Fibroblast of villous mesenchyme (primary cell): Measurements from ENCODE around the gene FLRT3. TPM values are rescaled to one million over a fixed set of nuclear protein-coding genes. Genes with fewer than 3 reads are reported as not detected.

ENCODE experiments used
- DNase-seq: peaks from one replicate; pipeline ENCODE4 v3.0.0-alpha.2; 2010; ENCODE audit warnings: low read depth
- H3K4me3 ChIP-seq: 2 replicates; pipeline ENCODE4 v1.5.1; 2011; ENCODE audit warnings: low read depth, mild to moderate bottlenecking, low read length
- small RNA-seq: library from RNA; depleted of rRNA; stranded (forward); fragments of <200 nt; gene quantifications from one replicate; pipeline ENCODE3, GENCODE V24; 2012
- total RNA-seq: library from RNA; depleted of rRNA; stranded (reverse); fragments of >200 nt; gene quantifications from 2 replicates; pipeline ENCODE4 v1.2.3, GENCODE V29; 2012
- TF ChIP-seq, protein P1 (sequence below): IDR thresholded peaks from 2 replicates; pipeline ENCODE4 v1.5.1; 2012; ENCODE audit warnings: low read depth, mild to moderate bottlenecking, low read length; ENCODE audit not compliant: insufficient read depth

FLRT3 gene
- total RNA-seq, 1 donor = 2.2 TPM

DNA sequence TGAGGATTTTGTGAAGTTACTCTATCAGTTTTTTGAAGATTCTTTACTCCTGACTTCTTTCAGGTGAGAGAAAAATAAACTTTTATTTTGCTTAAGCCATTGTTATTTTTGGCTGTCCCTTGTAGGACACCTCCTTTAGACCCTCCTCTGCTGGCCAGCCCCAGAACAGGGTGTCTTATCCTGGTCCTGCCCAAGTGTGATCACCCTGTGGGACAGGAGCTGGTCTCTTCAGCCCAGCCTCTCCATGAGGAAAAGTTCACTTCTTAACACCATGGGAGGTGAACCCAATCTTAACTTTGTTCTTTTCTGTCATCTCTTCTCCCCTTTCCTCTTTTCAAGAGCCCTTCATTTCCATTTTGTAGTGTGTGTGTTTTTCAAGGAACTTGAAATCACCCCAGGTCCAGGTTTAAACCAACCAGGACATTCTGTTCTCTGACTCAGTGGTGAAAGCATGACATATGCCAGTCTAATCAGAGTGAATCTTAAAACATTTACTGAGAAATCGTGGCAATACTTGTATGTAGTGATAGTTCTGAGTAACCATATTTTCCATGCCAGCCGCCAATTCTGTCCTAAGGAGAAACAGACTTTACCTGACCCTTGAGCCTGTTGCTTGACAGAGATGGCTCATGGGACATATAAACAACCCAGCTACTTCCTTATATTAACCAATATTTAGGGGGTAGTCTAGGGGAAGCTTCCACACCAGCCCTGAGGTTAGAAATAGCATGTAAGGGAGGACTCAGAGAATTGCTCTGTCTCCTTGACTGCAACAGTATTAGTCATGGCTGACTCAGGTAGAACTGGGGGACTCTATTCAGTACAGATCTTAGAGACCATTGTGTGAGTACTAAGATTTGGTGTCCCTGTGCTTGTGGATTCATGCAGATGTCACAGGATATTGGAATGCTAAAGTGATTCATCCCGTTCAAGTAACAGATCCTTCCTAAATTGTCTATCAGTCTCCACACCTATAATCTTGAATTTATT is 48.8 kb downstream of the FLRT3 start:
- TF ChIP-seq, protein P1, sequence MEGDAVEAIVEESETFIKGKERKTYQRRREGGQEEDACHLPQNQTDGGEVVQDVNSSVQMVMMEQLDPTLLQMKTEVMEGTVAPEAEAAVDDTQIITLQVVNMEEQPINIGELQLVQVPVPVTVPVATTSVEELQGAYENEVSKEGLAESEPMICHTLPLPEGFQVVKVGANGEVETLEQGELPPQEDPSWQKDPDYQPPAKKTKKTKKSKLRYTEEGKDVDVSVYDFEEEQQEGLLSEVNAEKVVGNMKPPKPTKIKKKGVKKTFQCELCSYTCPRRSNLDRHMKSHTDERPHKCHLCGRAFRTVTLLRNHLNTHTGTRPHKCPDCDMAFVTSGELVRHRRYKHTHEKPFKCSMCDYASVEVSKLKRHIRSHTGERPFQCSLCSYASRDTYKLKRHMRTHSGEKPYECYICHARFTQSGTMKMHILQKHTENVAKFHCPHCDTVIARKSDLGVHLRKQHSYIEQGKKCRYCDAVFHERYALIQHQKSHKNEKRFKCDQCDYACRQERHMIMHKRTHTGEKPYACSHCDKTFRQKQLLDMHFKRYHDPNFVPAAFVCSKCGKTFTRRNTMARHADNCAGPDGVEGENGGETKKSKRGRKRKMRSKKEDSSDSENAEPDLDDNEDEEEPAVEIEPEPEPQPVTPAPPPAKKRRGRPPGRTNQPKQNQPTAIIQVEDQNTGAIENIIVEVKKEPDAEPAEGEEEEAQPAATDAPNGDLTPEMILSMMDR = no peak
- no peak overlapping the region for H3K4me3 ChIP-seq
- no peak for DNase-seq

DNA sequence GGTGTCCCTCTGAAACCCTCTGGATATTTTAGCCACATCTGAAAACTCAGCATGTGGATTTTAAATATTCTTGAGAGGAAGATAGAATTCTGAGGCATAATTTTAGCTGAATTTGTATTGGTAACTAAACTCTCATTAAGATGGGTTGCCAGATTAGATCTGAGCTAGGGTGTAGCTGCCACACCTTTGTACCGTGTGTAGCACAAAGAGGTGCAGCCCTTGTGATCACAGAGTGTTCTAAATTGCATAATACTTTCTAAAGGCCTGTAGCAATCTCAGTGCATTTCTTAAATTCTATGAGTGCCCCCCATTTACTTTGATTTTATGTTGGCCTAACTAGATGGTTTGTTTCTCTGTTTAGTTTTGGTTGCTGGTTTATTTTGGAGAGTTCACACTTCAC is 53.0 kb downstream of the FLRT3 start:
- TF ChIP-seq, protein P1 = no peak
- H3K4me3 ChIP-seq = no peak overlapping the region
- DNase-seq = no peak

DNA sequence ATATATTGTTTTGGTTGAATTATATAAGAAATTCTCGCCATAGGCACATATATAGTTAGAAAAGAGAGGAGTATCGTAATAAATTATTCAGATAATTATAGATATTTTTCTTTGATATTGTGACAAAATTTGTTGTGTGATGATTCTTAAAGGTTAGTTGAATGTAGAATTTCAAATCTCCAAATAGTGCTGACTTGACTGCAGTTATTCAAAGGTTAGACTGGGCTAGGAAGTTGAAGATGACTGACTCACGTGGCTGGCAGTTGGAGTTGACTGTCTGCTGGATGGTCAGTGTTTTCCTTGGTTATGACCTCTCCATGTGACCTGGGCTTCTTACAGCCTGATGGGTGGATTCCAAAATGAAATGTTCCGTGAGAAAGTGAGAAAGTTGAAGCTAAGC is 55.3 kb downstream of the FLRT3 start:
- H3K4me3 ChIP-seq = no peak overlapping the region
- TF ChIP-seq, protein P1 = no peak
- no peak for DNase-seq

Small RNAs within 50 kb of the gene (small RNA-seq; reads per million reads assigned to genes)
- gene RNU6-228P = 0.28 reads per million
